Central memory CD8-positive, alpha-beta T cell (primary cell): Measurements from ENCODE around the gene PAN2.
A peak's percentile ranks its signal among the peaks of the same experiment; 100 is the strongest.

Experiments
- ATAC-seq: fragments of 150-1000 bp; cut with Tn5 transposase; replicated peaks from 2 replicates; pipeline ENCODE4 v1.10.0; 2022; ENCODE audit warnings: mild to moderate bottlenecking, moderate FRiP score, moderate number of reproducible peaks; ENCODE audit not compliant: poor library complexity, severe bottlenecking; ENCODE audit errors: extremely low read depth
- DNase-seq, 2 donors: peaks; one replicate each; pipeline ENCODE4 v3.0.0; 2021; ENCODE audit warnings: low spot score in 2 of 2
- H3K27ac Mint-ChIP-seq: one replicate; pipeline ENCODE4 v1.8.0; 2022; ENCODE audit warnings: low read depth, mild to moderate bottlenecking, moderate library complexity, mixed read lengths
- H3K27me3 Mint-ChIP-seq: one replicate; pipeline ENCODE4 v1.8.0; 2022; ENCODE audit warnings: mixed read lengths
- H3K36me3 Mint-ChIP-seq: one replicate; pipeline ENCODE4 v1.8.0; 2022; ENCODE audit warnings: mild to moderate bottlenecking, moderate library complexity, mixed read lengths; ENCODE audit not compliant: insufficient read depth
- H3K4me1 Mint-ChIP-seq: one replicate; pipeline ENCODE4 v1.8.0; 2022; ENCODE audit warnings: mixed read lengths
- H3K4me3 Mint-ChIP-seq: one replicate; pipeline ENCODE4 v1.8.0; 2022; ENCODE audit warnings: mild to moderate bottlenecking, moderate library complexity, mixed read lengths
- H3K9me3 Mint-ChIP-seq: one replicate; pipeline ENCODE4 v1.8.0; 2022; ENCODE audit warnings: mixed read lengths

Gene PAN2

GRCh38 chr12:56315622-56316473 is 18.0 kb downstream of the PAN2 start, which contains the start of gene CNPY2:
CNPY2 (minus strand) TSS chr12:56315988; CDS start chr12:56315217, 771 bp downstream.
- peak within 1 kb of the TSS; percentile 99 for H3K4me3 Mint-ChIP-seq
- H3K4me1 Mint-ChIP-seq, result peaks cover 13% of the 10 kb centered on the region
- peak within 1 kb of the TSS; percentile 96 for H3K27ac Mint-ChIP-seq
- ATAC-seq, result peak; percentile 95
- peak; percentile 86 to 87 for DNase-seq
- no peaks in the 10 kb centered on the region for H3K9me3 Mint-ChIP-seq
- peaks cover 28% of the 10 kb centered on the region for H3K36me3 Mint-ChIP-seq
- H3K27me3 Mint-ChIP-seq, result no peaks in the 10 kb centered on the region

- Mint-ChIP-seq H3K36me3 (peaks cover 31% of the 10 kb centered on the region), H3K4me3 (peak overlapping the region; percentile 99), H3K27ac (peak overlapping the region; percentile 96), H3K4me1 (peaks cover 13% of the 10 kb centered on the region), H3K27me3 (no peaks in the 10 kb centered on the region), H3K9me3 (no peaks in the 10 kb centered on the region)
- ATAC-seq (peak; percentile 4), DNase-seq (no peak)
Observed at GRCh38 chr12:56315249-56315621, 18.6 kb downstream of the PAN2 start.

GRCh38 chr12:56311003-56311402 is 22.8 kb downstream of the PAN2 start:
- DNase-seq (no peak), ATAC-seq (no peak)
- H3K4me1 Mint-ChIP-seq, result peaks cover 13% of the 10 kb centered on the region
- no peak overlapping the region for H3K27ac Mint-ChIP-seq
- no peaks in the 10 kb centered on the region for H3K27me3 Mint-ChIP-seq
- H3K9me3 Mint-ChIP-seq, result no peaks in the 10 kb centered on the region
- no peak overlapping the region for H3K4me3 Mint-ChIP-seq
- H3K36me3 Mint-ChIP-seq, result peaks cover 38% of the 10 kb centered on the region

DNA sequence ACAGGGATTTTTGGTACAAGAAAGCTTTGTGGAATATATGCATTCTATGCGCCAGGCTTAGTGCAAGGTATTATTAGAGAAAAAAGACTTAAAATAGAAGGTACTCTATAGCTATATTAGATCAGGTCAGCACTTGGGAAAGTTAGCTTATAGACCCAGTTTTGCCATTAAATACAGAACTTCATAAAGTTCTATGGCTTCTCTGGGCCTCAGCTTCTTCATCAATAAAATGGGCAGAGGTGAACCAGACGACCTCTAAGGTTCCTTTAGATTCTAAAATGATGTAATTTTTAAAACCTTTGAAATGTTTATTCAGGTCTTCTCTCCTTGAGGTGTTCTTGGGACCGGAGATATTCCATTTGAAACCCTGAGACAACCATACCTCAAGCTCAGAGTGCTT is 25.1 kb downstream of the PAN2 start:
- no peak for ATAC-seq
- DNase-seq, result no peak
- H3K27me3 Mint-ChIP-seq, result no peaks in the 10 kb centered on the region
- no peak overlapping the region for H3K27ac Mint-ChIP-seq
- H3K4me1 Mint-ChIP-seq, result no peaks in the 10 kb centered on the region
- no peaks in the 10 kb centered on the region for H3K9me3 Mint-ChIP-seq
- H3K36me3 Mint-ChIP-seq, result peaks cover 31% of the 10 kb centered on the region
- H3K4me3 Mint-ChIP-seq, result no peak overlapping the region

- H3K4me1 Mint-ChIP-seq, result peaks cover under 1% of the 10 kb centered on the region
- peaks cover 26% of the 10 kb centered on the region for H3K36me3 Mint-ChIP-seq
- H3K27ac Mint-ChIP-seq, result no peak overlapping the region
- H3K27me3 Mint-ChIP-seq, result no peaks in the 10 kb centered on the region
- no peak overlapping the region for H3K4me3 Mint-ChIP-seq
- no peaks in the 10 kb centered on the region for H3K9me3 Mint-ChIP-seq
- ATAC-seq, result no peak
- DNase-seq, result no peak
Observed at GRCh38 chr12:56307221-56307965, 26.4 kb downstream of the PAN2 start.

- no peaks in the 10 kb centered on the region for H3K27me3 Mint-ChIP-seq
Observed at GRCh38 chr12:56304872-56305590, 28.8 kb downstream of the PAN2 start.

DNA sequence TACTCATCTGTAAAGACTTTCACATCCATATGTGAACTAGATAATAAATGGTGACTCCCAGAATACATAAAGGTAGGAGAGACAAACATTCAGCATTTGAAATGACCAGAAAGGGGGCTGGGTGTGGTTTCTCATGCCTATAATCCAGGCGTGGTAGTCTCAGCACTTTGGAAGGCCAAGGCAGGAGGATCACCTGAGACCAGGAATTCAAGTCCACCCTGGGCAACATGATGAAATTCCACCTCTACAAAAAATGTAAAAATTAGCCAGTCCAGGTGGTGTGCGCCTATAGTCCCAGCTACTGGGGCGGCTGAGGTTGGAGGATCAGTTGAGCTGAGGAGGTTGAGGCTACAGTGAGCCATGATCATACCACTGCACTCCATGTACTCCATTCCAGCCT is 29.5 kb downstream of the PAN2 start:
- Mint-ChIP-seq H3K27ac (no peak overlapping the region), H3K36me3 (peaks cover 16% of the 10 kb centered on the region), H3K4me1 (peaks cover 27% of the 10 kb centered on the region), H3K4me3 (no peak overlapping the region), H3K9me3 (no peaks in the 10 kb centered on the region), H3K27me3 (no peaks in the 10 kb centered on the region)
- DNase-seq, result no peak
- ATAC-seq, result no peak

More at GRCh38 chr12:56304872-56305590, 28.8 kb downstream of the PAN2 start:
- H3K4me3 Mint-ChIP-seq, result no peak overlapping the region
- DNase-seq (no peak), ATAC-seq (no peak)
- peaks cover 21% of the 10 kb centered on the region for H3K4me1 Mint-ChIP-seq
- H3K36me3 Mint-ChIP-seq, result peaks cover 20% of the 10 kb centered on the region
- no peak overlapping the region for H3K27ac Mint-ChIP-seq
- H3K9me3 Mint-ChIP-seq, result no peaks in the 10 kb centered on the region

DNA sequence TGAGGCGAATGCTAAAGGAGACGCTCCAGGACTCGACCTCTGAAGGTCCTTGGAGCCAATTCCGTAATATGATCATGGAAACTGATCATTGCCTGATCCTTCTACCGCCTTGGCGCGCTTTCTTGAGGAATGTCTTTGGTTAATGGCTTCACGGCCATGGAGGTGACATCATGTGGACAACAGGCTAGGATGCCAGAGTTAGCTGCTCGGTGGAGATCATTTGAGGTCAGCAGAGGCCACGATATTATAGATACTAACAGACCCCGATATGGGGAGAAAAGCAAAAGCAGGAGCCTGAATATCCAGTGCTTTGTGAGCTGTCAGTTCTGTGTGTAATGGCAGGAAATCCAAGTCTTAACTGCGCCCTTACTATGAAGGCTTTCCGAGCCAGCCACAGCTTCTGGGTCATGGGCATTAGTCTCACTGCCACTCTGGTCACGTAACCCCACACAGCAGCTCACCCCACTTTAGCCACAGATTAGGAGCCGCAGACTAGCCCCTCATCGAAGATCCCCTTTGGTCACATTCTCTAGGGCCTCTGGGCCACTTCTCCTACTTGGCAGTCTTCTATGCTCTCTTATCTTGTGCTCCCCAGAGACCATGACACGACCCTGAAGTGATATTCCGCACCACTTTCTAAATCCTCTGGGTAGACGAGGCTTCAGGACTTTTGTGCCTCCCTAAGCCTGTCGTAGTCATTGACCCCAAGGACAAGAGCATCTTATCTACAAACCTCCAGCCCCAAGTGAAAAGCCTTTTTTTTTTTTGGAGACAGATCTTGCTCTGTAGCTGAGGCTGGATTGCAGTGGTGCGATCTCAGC is 32.9 kb downstream of the PAN2 start:
- H3K27me3 Mint-ChIP-seq, result no peaks in the 10 kb centered on the region
- peak overlapping the region; percentile 95 for H3K4me3 Mint-ChIP-seq
- DNase-seq (no peak), ATAC-seq (no peak)
- no peaks in the 10 kb centered on the region for H3K9me3 Mint-ChIP-seq
- H3K36me3 Mint-ChIP-seq, result peaks cover 18% of the 10 kb centered on the region
- H3K27ac Mint-ChIP-seq, result peak overlapping the region; percentile 94
- peaks cover 51% of the 10 kb centered on the region for H3K4me1 Mint-ChIP-seq

DNA sequence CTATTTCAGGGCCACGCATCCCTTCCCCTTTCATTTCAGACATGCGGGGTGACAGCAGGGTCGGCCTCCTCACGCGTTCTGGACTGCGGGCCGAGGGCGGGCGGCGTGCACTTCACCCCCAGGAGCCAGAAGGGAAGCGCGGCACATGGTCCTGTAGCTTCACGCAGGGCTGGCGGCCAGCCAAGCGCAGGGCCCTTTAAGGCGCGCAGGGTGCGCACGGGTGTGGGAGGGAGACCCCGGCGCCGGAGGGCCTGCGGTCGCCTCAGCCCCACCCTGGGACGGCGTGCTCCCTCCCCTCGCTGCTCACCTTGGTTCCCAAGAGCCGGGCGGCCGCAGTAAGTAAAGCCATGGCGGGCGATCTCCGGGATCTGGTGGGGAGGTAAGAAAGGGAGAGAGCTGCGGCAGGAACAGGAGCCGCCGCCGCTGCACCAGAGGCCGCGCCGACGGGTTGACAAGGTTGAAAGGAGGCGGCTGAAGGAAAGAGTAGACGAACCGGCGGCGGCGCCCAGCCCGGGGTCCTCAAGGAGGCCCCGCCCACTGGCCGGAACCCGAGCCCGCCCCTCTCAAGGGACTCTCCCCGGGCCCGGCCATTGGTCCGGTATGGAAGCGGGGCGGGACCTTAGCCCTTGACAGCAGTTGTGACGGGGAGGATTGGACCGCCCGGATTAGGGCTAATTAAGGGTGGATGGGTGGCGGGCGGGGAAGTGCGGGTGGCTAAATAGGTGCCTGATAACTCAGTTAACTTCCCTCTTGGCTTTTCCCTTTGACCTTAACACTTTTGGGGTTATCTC is 33.8 kb downstream of the PAN2 start, which contains the start of gene CS:
CS (minus strand) TSS at position 478 of the 791 bp plus-strand sequence; CDS start at position 349, 129 bp downstream.
- Mint-ChIP-seq H3K9me3 (no peaks in the 10 kb centered on the region), H3K27ac (peak within 1 kb of the TSS; percentile 94), H3K27me3 (no peaks in the 10 kb centered on the region), H3K4me3 (peak within 1 kb of the TSS; percentile 95), H3K36me3 (peaks cover 18% of the 10 kb centered on the region), H3K4me1 (peaks cover 51% of the 10 kb centered on the region)
- ATAC-seq, result peak; percentile 96
- peak; percentile 95 to 98 for DNase-seq

DNA sequence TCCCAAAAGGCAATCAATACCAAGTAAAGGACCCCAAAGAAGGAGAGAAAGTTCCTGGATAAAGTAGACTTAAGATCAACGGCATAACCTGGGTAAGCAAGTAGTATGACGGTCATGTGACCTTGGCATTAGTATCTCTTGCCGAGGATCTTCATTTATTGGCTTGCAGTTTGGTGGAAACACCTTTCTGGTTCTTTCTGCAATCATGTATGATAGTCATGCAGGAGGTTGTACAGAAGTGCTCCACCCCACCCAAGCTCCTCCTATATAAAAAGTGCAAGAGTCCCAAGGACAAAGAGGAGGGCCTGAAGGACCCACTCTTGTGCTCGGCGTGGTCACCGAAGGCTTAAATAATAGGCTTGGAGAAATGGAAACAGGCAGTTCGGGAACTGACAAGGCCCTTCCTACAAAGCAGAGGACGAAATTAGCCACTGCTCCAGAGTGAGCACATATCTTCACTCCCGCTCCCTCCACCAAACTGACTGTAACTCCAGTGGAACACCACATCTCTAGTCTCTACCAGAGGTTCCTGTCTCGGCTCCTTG is 34.4 kb downstream of the PAN2 start:
- Mint-ChIP-seq H3K4me3 (peak overlapping the region; percentile 95), H3K36me3 (peaks cover 22% of the 10 kb centered on the region), H3K9me3 (no peaks in the 10 kb centered on the region), H3K27ac (peak overlapping the region; percentile 94), H3K4me1 (peaks cover 51% of the 10 kb centered on the region), H3K27me3 (no peaks in the 10 kb centered on the region)
- peak; percentile 11 for ATAC-seq
- no peak for DNase-seq

- H3K4me3 Mint-ChIP-seq, result peak overlapping the region; percentile 95
- peaks cover 26% of the 10 kb centered on the region for H3K36me3 Mint-ChIP-seq
- peak overlapping the region; percentile 94 for H3K27ac Mint-ChIP-seq
- no peaks in the 10 kb centered on the region for H3K27me3 Mint-ChIP-seq
- DNase-seq, result no peak
- no peaks in the 10 kb centered on the region for H3K9me3 Mint-ChIP-seq
- H3K4me1 Mint-ChIP-seq, result peaks cover 51% of the 10 kb centered on the region
- ATAC-seq, result no peak
Observed at GRCh38 chr12:56298828-56299227, 35.0 kb downstream of the PAN2 start.
